Activated CD4-positive, alpha-beta memory T cell treated with anti-CD3 and anti-CD28 coated beads for 36 hours (primary cell): Measurements from ENCODE around the gene RGS13. TPM values are rescaled to one million over a fixed set of nuclear protein-coding genes. Genes with fewer than 3 reads are reported as not detected.

ENCODE experiments used
- CTCF ChIA-PET: fragments of 350-600 bp; sonication (Branson Sonifier 250); formaldehyde crosslinking; loops from one replicate; lab custom pipeline; 2021; ENCODE audit warnings: antibody characterized with exemption, inconsistent platforms; lab: Charles Lee
- POLR2A ChIA-PET: fragments of 350-600 bp; sonication (Branson Sonifier 250); formaldehyde crosslinking; loops from one replicate; lab custom pipeline; 2021; ENCODE audit warnings: antibody characterized with exemption; lab: Charles Lee
- DNase-seq: peaks from one replicate; pipeline ENCODE4 v3.0.0-alpha.2; 2020
- H3K27ac Mint-ChIP-seq: one replicate; pipeline ENCODE4 v1.8.0; 2021; ENCODE audit warnings: mixed read lengths
- H3K27me3 Mint-ChIP-seq: one replicate; pipeline ENCODE4 v1.8.0; 2021; ENCODE audit warnings: mixed read lengths
- H3K36me3 Mint-ChIP-seq: one replicate; pipeline ENCODE4 v1.8.0; 2021; ENCODE audit warnings: mixed read lengths
- H3K4me1 Mint-ChIP-seq: one replicate; pipeline ENCODE4 v1.8.0; 2021; ENCODE audit warnings: low read depth, mixed read lengths
- H3K4me3 Mint-ChIP-seq: one replicate; pipeline ENCODE4 v1.8.0; 2021; ENCODE audit warnings: mild to moderate bottlenecking, mixed read lengths
- H3K9me3 Mint-ChIP-seq: one replicate; pipeline ENCODE4 v1.8.0; 2021; ENCODE audit warnings: mixed read lengths
- intact Hi-C: fragments of 100-400 bp; cut with micrococcal nuclease; formaldehyde crosslinking; loops from one replicate; pipeline ENCODE4 v1.15.1; 2023
- total RNA-seq, 2 experiments: library from RNA; stranded (reverse); gene quantifications; one replicate each; pipeline ENCODE4 v1.2.3, GENCODE V29; 2021

The RGS13 gene, protein sequence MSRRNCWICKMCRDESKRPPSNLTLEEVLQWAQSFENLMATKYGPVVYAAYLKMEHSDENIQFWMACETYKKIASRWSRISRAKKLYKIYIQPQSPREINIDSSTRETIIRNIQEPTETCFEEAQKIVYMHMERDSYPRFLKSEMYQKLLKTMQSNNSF
- not detected for total RNA-seq

DNA sequence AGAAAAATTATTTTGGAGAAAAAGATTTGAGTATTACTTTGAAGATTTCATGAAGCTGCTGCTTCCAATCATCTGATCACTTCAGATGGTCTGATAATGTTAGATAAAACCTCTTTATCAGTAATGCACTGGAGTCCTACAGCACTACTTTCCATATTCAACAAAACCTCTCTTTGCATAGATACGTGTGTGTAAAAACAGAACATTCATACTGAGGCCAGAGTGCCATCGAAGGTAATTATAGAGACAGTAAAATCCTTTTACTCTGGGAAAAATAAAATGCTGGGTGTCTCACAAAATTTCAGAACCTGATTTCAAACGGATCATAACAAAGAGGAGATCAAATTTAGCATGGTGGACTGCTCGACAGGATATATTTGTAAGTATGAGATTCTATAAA, at the start of gene RGS13:
Gene RGS13, plus strand, starts transcription at position 209 of the 400 bp plus-strand sequence. CDS start 8,188 bp downstream, outside the sequence.
- intact Hi-C loops: no loop called here
- Mint-ChIP-seq H3K27me3 (peaks cover 4% of the 10 kb centered on the region), H3K36me3 (no peaks in the 10 kb centered on the region), H3K27ac (no peak within 1 kb of the TSS), H3K4me3 (no peak within 1 kb of the TSS), H3K9me3 (no peaks in the 10 kb centered on the region), H3K4me1 (peaks cover 11% of the 10 kb centered on the region)
- no peak for DNase-seq
- ChIA-PET CTCF (no interaction called here), POLR2A (no interaction called here)

DNA sequence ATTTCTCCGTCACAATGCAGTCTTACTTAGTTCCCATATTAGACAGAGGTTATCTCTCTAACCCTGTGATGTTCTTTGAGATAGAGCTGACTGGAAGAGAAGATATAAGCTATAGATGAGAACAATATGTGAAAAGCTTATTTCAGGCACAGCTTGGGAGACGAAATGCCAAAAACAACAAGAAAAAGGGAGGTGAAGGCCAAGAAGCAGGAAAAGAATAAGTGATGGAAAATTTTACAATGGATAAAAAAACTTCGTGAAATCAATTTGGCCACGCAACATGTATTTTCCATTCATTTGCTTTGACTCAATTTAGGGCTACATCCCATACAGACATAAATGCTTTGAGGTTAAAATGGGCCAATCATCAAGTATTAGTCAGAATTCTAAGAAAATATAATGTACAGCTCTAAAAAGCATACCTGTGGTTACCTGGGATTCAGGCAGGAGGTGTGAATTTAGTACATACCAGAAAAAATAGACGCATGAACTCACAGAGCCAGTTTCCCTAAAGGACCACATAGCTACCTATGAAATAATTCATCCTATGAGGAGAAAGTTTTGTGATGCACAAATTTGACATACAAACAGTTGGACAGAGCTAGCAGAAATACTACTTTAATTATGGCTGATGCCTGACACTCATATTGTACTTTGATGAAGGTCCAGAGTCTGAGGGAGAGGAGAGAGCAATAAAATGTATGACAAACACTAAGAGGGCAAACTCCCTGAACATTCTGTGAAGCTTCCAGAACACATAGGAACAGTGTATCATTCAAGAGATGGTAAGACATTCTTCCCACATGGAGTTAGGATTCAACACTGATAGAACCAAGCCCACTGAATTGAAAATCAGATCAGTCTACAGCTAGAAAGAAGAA, 48.3 kb upstream of the RGS13 start:
- no peak for DNase-seq
- Mint-ChIP-seq H3K27me3 (no peaks in the 10 kb centered on the region), H3K36me3 (no peaks in the 10 kb centered on the region), H3K4me1 (peaks cover 2% of the 10 kb centered on the region), H3K9me3 (no peaks in the 10 kb centered on the region), H3K27ac (no peak overlapping the region), H3K4me3 (no peak overlapping the region)
- ChIA-PET POLR2A (no interaction called here), CTCF (interaction anchor here (1.1 to 1.2 kb wide), 2 partner anchors 110 to 114 kb away, joined by 3 read pairs; no protein-coding TSS in a partner anchor)
- intact Hi-C loops: no loop called here

DNA sequence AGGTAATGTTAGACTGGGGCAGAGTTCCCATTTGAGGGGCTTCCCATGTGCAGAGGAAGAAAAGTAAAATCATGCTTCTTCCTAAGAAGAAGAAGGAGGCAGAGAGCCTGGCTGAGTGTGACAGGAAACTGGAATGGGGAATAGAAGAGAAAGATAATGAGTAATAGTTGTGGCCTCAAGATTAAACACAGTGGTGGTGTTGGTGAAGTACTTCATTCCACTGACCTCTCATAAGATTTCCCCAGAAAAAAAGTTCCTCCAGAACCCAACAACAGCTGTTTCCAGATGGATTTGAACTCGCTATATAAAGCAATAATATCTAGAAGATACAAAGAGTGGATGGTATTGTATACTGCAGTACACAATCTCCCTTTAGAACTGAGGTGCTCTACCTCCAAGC, 47.4 kb upstream of the RGS13 start:
- CTCF ChIA-PET: interaction anchor here (1.2 kb wide), 1 partner anchor 115 kb away, joined by 3 read pairs; no protein-coding TSS in a partner anchor
- H3K36me3 Mint-ChIP-seq: no peaks in the 10 kb centered on the region
- no peak overlapping the region for H3K27ac Mint-ChIP-seq
- POLR2A ChIA-PET: no interaction called here
- no peak overlapping the region for H3K4me3 Mint-ChIP-seq
- no peaks in the 10 kb centered on the region for H3K9me3 Mint-ChIP-seq
- H3K27me3 Mint-ChIP-seq: no peaks in the 10 kb centered on the region
- intact Hi-C loops: no loop called here
- DNase-seq: no peak
- H3K4me1 Mint-ChIP-seq: peaks cover 2% of the 10 kb centered on the region

DNA sequence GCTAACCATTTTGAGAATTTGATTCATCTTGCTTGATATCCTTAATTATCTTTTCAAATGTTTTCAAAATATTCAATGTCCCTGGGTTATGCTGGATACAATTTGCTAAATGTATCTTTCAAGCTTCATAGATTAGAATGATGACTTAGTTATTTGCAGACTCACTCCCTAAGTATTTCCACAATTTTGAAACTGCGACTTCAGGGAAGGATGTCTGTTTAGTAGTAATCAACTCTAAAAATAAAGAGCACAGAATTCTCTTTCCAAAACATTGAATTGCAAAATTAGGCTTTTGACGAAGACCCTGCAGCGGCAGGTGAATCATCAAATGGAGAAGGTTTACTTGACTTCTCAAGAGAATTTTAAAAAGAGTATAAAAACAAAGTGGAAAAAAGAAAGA, 46.1 kb upstream of the RGS13 start:
- Mint-ChIP-seq H3K27me3 (peaks cover 1% of the 10 kb centered on the region), H3K4me3 (no peak overlapping the region), H3K9me3 (no peaks in the 10 kb centered on the region), H3K27ac (no peak overlapping the region), H3K4me1 (peaks cover 2% of the 10 kb centered on the region), H3K36me3 (no peaks in the 10 kb centered on the region)
- intact Hi-C loops: no loop called here
- no peak for DNase-seq
- POLR2A ChIA-PET: no interaction called here
- CTCF ChIA-PET: interaction anchor here (0.8 kb wide), 1 partner anchor 112 kb away, joined by 3 read pairs; no protein-coding TSS in a partner anchor

DNA sequence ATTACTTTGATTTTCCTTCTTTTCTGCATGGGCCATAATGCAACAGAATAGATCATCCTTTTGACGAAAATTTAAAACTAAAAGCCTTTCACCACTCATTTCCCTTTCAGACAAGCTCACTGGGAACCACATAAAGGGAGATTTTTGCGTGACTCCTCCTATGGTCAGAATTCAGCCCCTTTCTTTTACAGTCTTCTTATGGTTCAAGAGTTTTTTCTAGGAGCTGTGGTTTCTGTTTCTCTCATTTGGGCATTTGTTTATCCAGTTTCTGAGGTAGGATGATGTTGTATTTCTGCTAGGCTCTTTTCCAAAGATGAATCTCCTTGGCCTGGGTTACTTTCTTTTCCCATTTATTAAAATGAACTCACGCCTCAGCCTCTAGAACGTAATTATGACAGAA, 43.4 kb upstream of the RGS13 start:
- peaks cover 4% of the 10 kb centered on the region for H3K27me3 Mint-ChIP-seq
- no peaks in the 10 kb centered on the region for H3K4me1 Mint-ChIP-seq
- no peak overlapping the region for H3K27ac Mint-ChIP-seq
- intact Hi-C loops: no loop called here
- H3K9me3 Mint-ChIP-seq: no peaks in the 10 kb centered on the region
- ChIA-PET POLR2A (no interaction called here), CTCF (interaction anchor here (1.1 to 3.2 kb wide), 2 partner anchors 13 to 118 kb away, joined by 3 to 16 read pairs; no protein-coding TSS in a partner anchor)
- no peak for DNase-seq
- no peaks in the 10 kb centered on the region for H3K36me3 Mint-ChIP-seq
- H3K4me3 Mint-ChIP-seq: no peak overlapping the region

DNA sequence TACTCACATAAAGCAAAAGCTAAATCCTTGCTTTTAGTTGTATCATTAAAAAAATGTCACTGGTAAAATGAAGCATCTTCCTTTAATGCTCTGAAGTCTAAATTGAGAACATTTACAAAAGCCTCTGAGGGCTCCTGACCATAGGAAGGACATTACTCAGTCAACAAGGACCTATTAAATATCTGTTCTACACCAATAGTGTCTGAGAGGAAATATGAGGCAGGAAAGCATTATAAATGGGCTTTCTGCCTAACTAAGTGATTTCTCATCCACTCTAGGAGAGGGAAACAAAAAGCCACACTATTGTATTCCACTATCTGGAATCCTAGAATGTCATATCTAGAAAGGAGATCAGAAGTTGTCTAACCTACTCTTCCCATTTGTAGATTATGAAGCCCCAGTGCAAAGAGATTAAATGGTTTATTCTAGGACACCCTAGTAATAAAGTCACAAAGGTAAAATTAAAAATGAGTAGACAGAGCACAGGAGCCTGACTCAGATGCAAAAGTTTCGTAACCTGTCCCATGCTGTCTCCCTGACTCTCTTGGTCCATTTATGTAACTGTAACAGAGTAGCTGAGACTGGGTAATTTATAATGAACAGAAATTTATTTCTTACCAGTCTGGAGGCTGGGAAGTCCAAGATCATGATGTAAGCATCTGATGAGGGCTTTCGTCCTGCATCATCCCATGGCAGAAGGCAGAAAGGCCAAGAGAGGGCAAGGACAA, 42.8 kb upstream of the RGS13 start:
- Mint-ChIP-seq H3K4me1 (no peaks in the 10 kb centered on the region), H3K27me3 (peaks cover 4% of the 10 kb centered on the region), H3K4me3 (no peak overlapping the region), H3K36me3 (no peaks in the 10 kb centered on the region), H3K9me3 (no peaks in the 10 kb centered on the region), H3K27ac (no peak overlapping the region)
- intact Hi-C loops: no loop called here
- POLR2A ChIA-PET: no interaction called here
- CTCF ChIA-PET: interaction anchor here (1.1 to 3.2 kb wide), 2 partner anchors 14 to 119 kb away, joined by 3 to 16 read pairs; no protein-coding TSS in a partner anchor
- no peak for DNase-seq

DNA sequence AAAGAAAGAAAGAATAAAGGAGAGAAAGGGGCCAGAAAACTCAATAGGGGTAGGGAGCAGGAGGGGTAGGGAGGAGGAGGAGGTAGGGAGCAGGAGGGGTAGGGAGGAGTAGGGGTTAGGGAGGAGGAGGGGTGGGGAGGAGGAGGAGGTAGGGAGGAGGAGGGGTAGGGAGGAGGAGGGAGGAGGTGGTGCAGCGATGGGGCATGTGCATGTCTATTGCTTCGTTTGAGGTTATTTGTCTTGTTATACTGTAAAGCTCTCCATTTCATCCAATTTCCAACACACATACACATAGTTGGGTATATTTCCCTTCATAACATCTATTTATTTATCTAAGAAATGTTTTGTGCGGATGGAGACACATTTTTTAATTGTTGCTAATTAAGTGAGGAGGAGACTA, 40.6 kb upstream of the RGS13 start:
- ChIA-PET POLR2A (no interaction called here), CTCF (no interaction called here)
- no peak for DNase-seq
- intact Hi-C loops: no loop called here
- peaks cover 3% of the 10 kb centered on the region for H3K4me1 Mint-ChIP-seq
- no peaks in the 10 kb centered on the region for H3K9me3 Mint-ChIP-seq
- no peaks in the 10 kb centered on the region for H3K36me3 Mint-ChIP-seq
- no peak overlapping the region for H3K4me3 Mint-ChIP-seq
- no peak overlapping the region for H3K27ac Mint-ChIP-seq
- H3K27me3 Mint-ChIP-seq: peaks cover 4% of the 10 kb centered on the region

DNA sequence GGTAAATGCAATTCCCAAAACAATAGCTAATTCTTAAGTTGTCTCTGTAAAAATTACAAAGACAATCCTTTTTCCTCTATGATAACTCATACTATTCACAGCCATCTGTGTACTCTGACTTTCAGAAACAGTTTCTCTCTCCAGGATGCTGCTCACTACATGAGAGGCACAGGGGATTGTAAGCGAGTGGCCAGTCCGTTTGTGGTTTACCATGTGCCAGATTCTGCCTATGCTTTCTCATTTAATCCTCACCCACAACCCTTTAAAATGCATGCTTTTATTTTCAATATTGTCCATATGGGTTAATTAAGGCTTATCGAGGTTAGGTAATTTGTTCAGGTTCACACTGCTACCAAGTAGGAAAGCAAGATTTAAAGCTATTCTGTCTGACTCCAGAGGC, 37.4 kb upstream of the RGS13 start:
- H3K9me3 Mint-ChIP-seq: no peaks in the 10 kb centered on the region
- H3K4me1 Mint-ChIP-seq: peaks cover 26% of the 10 kb centered on the region
- ChIA-PET POLR2A (no interaction called here), CTCF (interaction anchor here (1.9 to 2.8 kb wide), 2 partner anchors 19 to 121 kb away, joined by 4 to 8 read pairs; no protein-coding TSS in a partner anchor)
- peaks cover 4% of the 10 kb centered on the region for H3K27me3 Mint-ChIP-seq
- no peak for DNase-seq
- intact Hi-C loops: no loop called here
- H3K36me3 Mint-ChIP-seq: no peaks in the 10 kb centered on the region
- no peak overlapping the region for H3K4me3 Mint-ChIP-seq
- H3K27ac Mint-ChIP-seq: no peak overlapping the region

DNA sequence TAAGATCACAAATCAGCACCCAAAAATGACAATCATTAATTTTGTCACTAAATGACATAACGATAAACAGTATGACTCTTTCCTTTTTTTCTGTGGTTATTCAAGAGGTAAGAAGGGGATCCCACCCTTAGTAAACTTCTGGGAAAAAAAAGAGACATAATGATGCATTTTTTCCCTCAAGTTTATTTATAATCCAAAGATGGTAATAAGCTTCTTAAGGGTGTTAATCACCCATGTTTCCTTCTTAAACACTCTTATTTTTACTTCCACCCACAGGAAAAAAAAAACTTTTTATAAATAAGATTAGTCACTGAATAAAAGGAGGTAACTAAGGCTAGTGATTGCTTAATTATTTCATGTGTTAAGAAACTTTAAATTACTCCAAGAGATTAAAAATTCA, 35.7 kb upstream of the RGS13 start:
- Mint-ChIP-seq H3K27me3 (no peaks in the 10 kb centered on the region), H3K4me1 (peaks cover 26% of the 10 kb centered on the region), H3K4me3 (no peak overlapping the region), H3K36me3 (no peaks in the 10 kb centered on the region), H3K9me3 (no peaks in the 10 kb centered on the region), H3K27ac (no peak overlapping the region)
- intact Hi-C loops: loop anchor here (2.0 to 5.0 kb wide), 4 partner anchors 19 to 207 kb away; partner anchors contain the start of gene RGS2
- CTCF ChIA-PET: interaction anchor here (0.8 to 2.8 kb wide), 2 partner anchors 123 to 126 kb away, joined by 3 to 8 read pairs; no protein-coding TSS in a partner anchor
- POLR2A ChIA-PET: no interaction called here
- DNase-seq: no peak

DNA sequence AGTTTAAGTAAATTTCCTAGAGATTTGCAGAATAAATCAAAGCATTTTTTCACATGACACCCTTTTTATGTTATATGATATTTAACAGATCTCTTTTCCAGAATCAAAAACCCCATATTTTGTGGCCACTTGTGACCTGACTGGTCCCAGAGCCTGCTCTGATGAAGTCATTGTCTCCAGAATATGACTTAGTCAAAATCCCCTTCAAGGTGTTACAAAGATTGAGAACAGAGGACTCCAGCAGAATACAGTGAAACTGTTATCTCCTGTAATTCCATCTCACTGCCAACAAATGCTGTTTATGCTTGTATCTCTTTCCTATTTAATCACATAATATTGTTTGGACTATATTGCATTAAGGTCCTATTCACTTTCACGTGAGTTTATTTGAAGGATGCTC, 34.8 kb upstream of the RGS13 start:
- no peak overlapping the region for H3K4me3 Mint-ChIP-seq
- POLR2A ChIA-PET: interaction anchor here (0.6 kb wide), 1 partner anchor 199 kb away, joined by 3 read pairs; no protein-coding TSS in a partner anchor
- no peak for DNase-seq
- H3K4me1 Mint-ChIP-seq: peaks cover 26% of the 10 kb centered on the region
- no peak overlapping the region for H3K27ac Mint-ChIP-seq
- no peaks in the 10 kb centered on the region for H3K27me3 Mint-ChIP-seq
- H3K36me3 Mint-ChIP-seq: no peaks in the 10 kb centered on the region
- H3K9me3 Mint-ChIP-seq: no peaks in the 10 kb centered on the region
- CTCF ChIA-PET: interaction anchor here (1.0 kb wide), 1 partner anchor 206 kb away, joined by 3 read pairs; no protein-coding TSS in a partner anchor
- intact Hi-C loops: loop anchor here (1.0 to 5.0 kb wide), 5 partner anchors 20 to 206 kb away; partner anchors contain the start of gene RGS2

DNA sequence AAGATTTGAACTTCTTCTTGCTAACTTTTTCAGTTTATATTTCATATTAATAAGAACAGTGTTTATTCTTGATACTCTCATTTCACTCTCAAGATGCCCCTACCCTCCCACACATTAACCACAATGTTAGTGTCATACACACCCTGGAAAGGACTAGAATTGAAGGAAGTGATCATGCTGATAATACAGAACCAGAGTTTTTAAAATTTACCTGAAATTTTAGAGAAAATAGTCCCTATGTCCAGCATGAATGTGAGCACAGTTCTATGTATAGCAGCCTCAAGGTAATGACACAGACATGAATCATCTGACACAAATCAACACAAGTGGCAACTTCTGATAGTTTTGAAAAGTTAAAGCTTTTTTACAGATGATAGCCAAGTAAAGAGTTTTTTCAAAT, 34.4 kb upstream of the RGS13 start:
- no peaks in the 10 kb centered on the region for H3K36me3 Mint-ChIP-seq
- peaks cover 26% of the 10 kb centered on the region for H3K4me1 Mint-ChIP-seq
- intact Hi-C loops: loop anchor here (1.0 to 5.0 kb wide), 5 partner anchors 21 to 206 kb away; partner anchors contain the start of gene RGS2
- no peak overlapping the region for H3K4me3 Mint-ChIP-seq
- H3K9me3 Mint-ChIP-seq: no peaks in the 10 kb centered on the region
- no peak for DNase-seq
- ChIA-PET CTCF (interaction anchor here (1.0 kb wide), 1 partner anchor 205 kb away, joined by 3 read pairs; no protein-coding TSS in a partner anchor), POLR2A (interaction anchor here (0.6 kb wide), 1 partner anchor 199 kb away, joined by 3 read pairs; no protein-coding TSS in a partner anchor)
- H3K27me3 Mint-ChIP-seq: no peaks in the 10 kb centered on the region
- H3K27ac Mint-ChIP-seq: no peak overlapping the region
